Motor neuron (in vitro differentiated cells): ENCODE measurements around the gene FAM9C. TPM values are rescaled to one million over a fixed set of nuclear protein-coding genes. Genes with fewer than 3 reads are reported as not detected.

Experiments
- ATAC-seq, 8 experiments: fragments of 200-7000 bp; cut with Tn5 transposase; replicated peaks in 6 of 8; 2 replicates each; pipeline ENCODE4 v1.8.0; 2021; ENCODE audit warnings: mild to moderate bottlenecking in 8 of 8, moderate library complexity in 8 of 8
- H3K27ac ChIP-seq, 2 donors: fragments of 250-450 bp; sonication (Bioruptor Pico); 2 replicates each; pipeline ENCODE4 v1.9.0; 2021; ENCODE audit warnings: antibody characterized with exemption in 2 of 2, mild to moderate bottlenecking in 2 of 2, moderate library complexity in 1 of 2
- H3K4me1 ChIP-seq, 2 donors: fragments of 250-450 bp; sonication (Bioruptor Pico); replicated peaks in 1 of 2; 2 replicates each; pipeline ENCODE4 v1.6.1; 2021; ENCODE audit warnings: antibody characterized with exemption in 2 of 2, mild to moderate bottlenecking in 2 of 2, moderate library complexity in 1 of 2
- H3K4me3 ChIP-seq, 5 donors: fragments of 250-450 bp; sonication (Bioruptor Pico); 2 replicates each; pipeline ENCODE4 v1.9.0; 2021; ENCODE audit warnings: antibody characterized with exemption in 5 of 5, mild to moderate bottlenecking in 5 of 5, moderate library complexity in 4 of 5
- WGBS, 10 experiments: fragments of 450-650 bp; shearing (Covaris generic); methylation state at CpG; one replicate each; pipeline ENCODE4 v1.0.0; 2022; 5-methylcytosine and 5-hydroxymethylcytosine counted together
- in situ Hi-C, 9 experiments: fragments of 400-800 bp; cut with MboI; loops; one replicate each; pipeline ENCODE4 v1.15.0; 2021; ENCODE audit warnings: low sequenced_read_pairs in 9 of 9, low pct_unique_long_range_greater_than_20kb in 2 of 9; ENCODE audit not compliant: unreplicated experiment in 9 of 9
- total RNA-seq, 8 experiments: library from RNA; unstranded; fragments of 300-600 nt; gene quantifications; 2 replicates each; pipeline versions ENCODE4 v1.2.3 to v1.2.4, GENCODE V29; 2022

FAM9C gene
- total RNA-seq, 8 experiments from 2014 or later, result 0.05 to 0.50 (median 0.17) TPM; not detected in 2

- 0 to 100% (median 77%) methylated on average over 1 to 7 of the region's 9 CpGs; no CpG with 5 or more reads in 1 of the 10 experiments for WGBS, 10 experiments
- Histone ChIP-seq H3K4me1 (no peaks in the 10 kb centered on the region), H3K27ac (no peak overlapping the region), H3K4me3 (no peak overlapping the region)
- ATAC-seq, result peak in 2 of 8 experiments; percentile 18 to 25
- in situ Hi-C loops, result no loop called here
Measured at GRCh38 chrX:13005661-13006473, 38.6 kb downstream of the FAM9C start.

GRCh38 chrX:13001961-13002671 lies 42.3 kb downstream of the FAM9C start:
- Histone ChIP-seq H3K4me1 (peaks cover 12 to 18% of the 10 kb centered on the region in 2 donors), H3K27ac (no peak overlapping the region), H3K4me3 (no peak overlapping the region)
- in situ Hi-C loops, result no loop called here
- peak in 2 of 8 experiments; percentile 31 to 53 for ATAC-seq
- 30 to 91% (median 71%) methylated on average over 1 to 4 of the region's 4 CpGs; no CpG with 5 or more reads in 2 of the 10 experiments for WGBS, 10 experiments

GRCh38 chrX:13001097-13001496 lies 43.3 kb downstream of the FAM9C start:
- WGBS, 10 experiments, result 29 to 100% (median 100%) methylated on average over 1 to 5 of the region's 5 CpGs; no CpG with 5 or more reads in 4 of the 10 experiments
- no peak overlapping the region for H3K4me3 ChIP-seq
- H3K4me1 ChIP-seq, result peaks cover 12 to 18% of the 10 kb centered on the region in 2 donors
- in situ Hi-C loops, result no loop called here
- no peak for ATAC-seq
- H3K27ac ChIP-seq, result no peak overlapping the region

- in situ Hi-C loops, result no loop called here
- Histone ChIP-seq H3K27ac (no peak overlapping the region), H3K4me3 (no peak overlapping the region), H3K4me1 (peaks cover 12 to 18% of the 10 kb centered on the region in 2 donors)
- WGBS, 10 experiments, result 0 to 100% (median 48%) methylated on average over 1 to 7 of the region's 8 CpGs; no CpG with 5 or more reads in 3 of the 10 experiments
- no peak for ATAC-seq
Measured at GRCh38 chrX:13000301-13000811, 44.1 kb downstream of the FAM9C start.

GRCh38 chrX:12999422-12999821 lies 45.0 kb downstream of the FAM9C start:
- Histone ChIP-seq H3K27ac (no peak overlapping the region), H3K4me3 (no peak overlapping the region), H3K4me1 (peaks cover 12 to 18% of the 10 kb centered on the region in 2 donors)
- WGBS, 10 experiments, result 50 to 100% (median 70%) methylated on average over 1 to 9 of the region's 9 CpGs; no CpG with 5 or more reads in 3 of the 10 experiments
- in situ Hi-C loops, result loop anchor here in 1 of 9 experiments (25.0 kb wide), 1 partner anchor 488 kb away; no protein-coding TSS in a partner anchor
- no peak for ATAC-seq

- peak overlapping the region in 1 of 2 donors; percentile 57 for H3K27ac ChIP-seq
- peak in 5 of 8 experiments; percentile 61 to 92 (median 73) for ATAC-seq
Measured at GRCh38 chrX:12997906-12998687, 46.3 kb downstream of the FAM9C start.

GRCh38 chrX:12996934-12997435 lies 47.4 kb downstream of the FAM9C start:
- in situ Hi-C loops, result loop anchor here in 1 of 9 experiments (25.0 kb wide), 1 partner anchor 490 kb away; no protein-coding TSS in a partner anchor
- peaks cover 12 to 18% of the 10 kb centered on the region in 2 donors for H3K4me1 ChIP-seq
- no peak overlapping the region for H3K4me3 ChIP-seq
- 50 to 100% (median 95%) methylated on average over 1 to 3 of the region's 3 CpGs; no CpG with 5 or more reads in 6 of the 10 experiments for WGBS, 10 experiments
- ATAC-seq, result no peak
- no peak overlapping the region for H3K27ac ChIP-seq

More at GRCh38 chrX:12997906-12998687, 46.3 kb downstream of the FAM9C start:
- in situ Hi-C loops, result loop anchor here in 1 of 9 experiments (25.0 kb wide), 1 partner anchor 489 kb away; no protein-coding TSS in a partner anchor
- Histone ChIP-seq H3K4me3 (no peak overlapping the region), H3K4me1 (peaks cover 12 to 18% of the 10 kb centered on the region in 2 donors)
- 0 to 40% (median 17%) methylated on average over 1 to 4 of the region's 5 CpGs; no CpG with 5 or more reads in 7 of the 10 experiments for WGBS, 10 experiments

- in situ Hi-C loops, result loop anchor here in 1 of 9 experiments (25.0 kb wide), 1 partner anchor 493 kb away; no protein-coding TSS in a partner anchor
- peaks cover 9 to 12% of the 10 kb centered on the region in 2 donors for H3K4me1 ChIP-seq
- no peak overlapping the region for H3K4me3 ChIP-seq
- no peak for ATAC-seq
- no peak overlapping the region for H3K27ac ChIP-seq
- 60 to 100% (median 100%) methylated on average over 1 to 4 of the region's 4 CpGs for WGBS, 10 experiments
Measured at GRCh38 chrX:12994321-12994720, 50.1 kb downstream of the FAM9C start.

GRCh38 chrX:12993826-12994225 lies 50.6 kb downstream of the FAM9C start:
- Histone ChIP-seq H3K27ac (no peak overlapping the region), H3K4me3 (no peak overlapping the region), H3K4me1 (peaks cover 9 to 12% of the 10 kb centered on the region in 2 donors)
- ATAC-seq, result no peak
- in situ Hi-C loops, result loop anchor here in 1 of 9 experiments (25.0 kb wide), 1 partner anchor 493 kb away; no protein-coding TSS in a partner anchor
- 33 to 100% (median 100%) methylated on average over 1 of the region's 1 CpG; no CpG with 5 or more reads in 3 of the 10 experiments for WGBS, 10 experiments

- 17 to 94% (median 80%) methylated on average over 1 to 4 of the region's 4 CpGs; no CpG with 5 or more reads in 3 of the 10 experiments for WGBS, 10 experiments
- no peak overlapping the region for H3K27ac ChIP-seq
- in situ Hi-C loops, result loop anchor here in 1 of 9 experiments (25.0 kb wide), 1 partner anchor 495 kb away; no protein-coding TSS in a partner anchor
- H3K4me3 ChIP-seq, result no peak overlapping the region
- no peak for ATAC-seq
- H3K4me1 ChIP-seq, result peaks cover 0 to under 1% of the 10 kb centered on the region in 2 donors
Measured at GRCh38 chrX:12992544-12993118, 51.8 kb downstream of the FAM9C start.

- in situ Hi-C loops, result loop anchor here in 1 of 9 experiments (25.0 kb wide), 1 partner anchor 496 kb away; no protein-coding TSS in a partner anchor
Measured at GRCh38 chrX:12991575-12991974, 52.8 kb downstream of the FAM9C start.

More at GRCh38 chrX:12991575-12991974, 52.8 kb downstream of the FAM9C start:
- ATAC-seq, result no peak
- Histone ChIP-seq H3K27ac (no peak overlapping the region), H3K4me1 (no peaks in the 10 kb centered on the region), H3K4me3 (no peak overlapping the region)
- 33 to 100% (median 90%) methylated on average over 2 to 3 of the region's 3 CpGs; no CpG with 5 or more reads in 5 of the 10 experiments for WGBS, 10 experiments
